Gastroesophageal sphincter (tissue), 2 donors: ENCODE results near the gene LINC01488.

Experiments used
- EP300 ChIP-seq: sonication (generic); formaldehyde crosslinking; IDR thresholded peaks from one replicate; pipeline ENCODE4 v1.6.1; 2017; ENCODE audit warnings: antibody characterized with exemption, mild to moderate bottlenecking
- POLR2A ChIP-seq, 2 donors: fragments of 450-650 bp; IDR thresholded peaks; one replicate each; pipeline ENCODE4 v1.6.1; 2017; ENCODE audit warnings: antibody characterized with exemption in 2 of 2, mild to moderate bottlenecking in 2 of 2, moderate library complexity in 1 of 2
- POLR2AphosphoS5 ChIP-seq: sonication (generic); formaldehyde crosslinking; IDR thresholded peaks from one replicate; pipeline ENCODE4 v1.6.1; 2017; ENCODE audit warnings: antibody characterized with exemption

DNA sequence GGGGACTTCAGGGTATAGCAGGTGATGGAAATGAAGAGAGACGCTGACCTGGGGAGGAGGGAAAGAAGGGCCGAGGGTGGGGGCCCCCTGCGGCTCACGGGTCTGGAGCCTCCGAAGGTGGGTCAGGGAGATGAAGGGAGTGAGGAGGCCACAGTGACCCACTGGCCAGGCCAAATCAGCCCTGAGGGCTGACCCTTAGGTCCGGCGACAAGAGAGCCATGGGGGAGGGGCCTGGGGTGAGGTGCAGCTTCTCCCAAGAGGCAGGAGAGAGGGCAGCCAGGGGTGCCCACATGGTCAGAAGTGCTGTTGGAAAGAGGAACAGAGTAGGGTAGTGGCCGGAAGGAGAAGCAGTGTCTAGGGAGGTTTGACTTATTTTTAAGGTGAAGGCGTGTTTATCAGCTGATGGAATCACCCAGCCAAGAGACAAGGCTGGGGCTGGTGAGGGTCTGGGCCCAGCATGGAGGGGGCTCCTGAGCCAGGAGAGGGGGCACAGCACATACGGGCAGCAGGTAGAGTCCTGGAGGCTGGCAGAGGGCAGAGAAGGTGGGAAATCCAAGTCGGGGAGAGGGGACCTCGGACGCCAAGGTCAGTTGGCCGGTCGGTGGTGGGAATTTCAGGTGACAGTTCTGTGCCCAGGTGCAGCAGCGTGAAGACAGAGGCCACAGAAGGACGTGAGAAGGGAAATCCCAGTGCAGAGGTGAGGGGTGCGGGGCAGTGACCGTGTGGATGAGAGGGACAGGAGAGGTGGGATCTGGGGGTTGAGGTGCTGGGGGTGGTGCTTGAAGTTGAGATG is 49.0 kb downstream of the LINC01488 start:
- TF ChIP-seq POLR2A (IDR thresholded peaks at IDR 0.05) (no peak), POLR2AphosphoS5 (no peak), EP300 (no peak)
